HG03469 (cell line): ENCODE data around the gene TMEM221.

Source experiments
- ATAC-seq: cut with Tn5 transposase; IDR thresholded peaks from one replicate; pipeline ENCODE4 v1.9.1; 2021; ENCODE audit warnings: mild to moderate bottlenecking, moderate library complexity, moderate number of reproducible peaks; ENCODE audit not compliant: unreplicated experiment

Gene TMEM221

GRCh38 chr19:17406046-17406886 is 42.2 kb downstream of the TMEM221 start:
- ATAC-seq: peak; percentile 18

- ATAC-seq: peak; percentile 67
Observed at GRCh38 chr19:17405250-17406045, 43.0 kb downstream of the TMEM221 start, which contains the start of gene BST2. BST2 (minus strand) TSS chr19:17405630; CDS start chr19:17405575, 55 bp downstream.

GRCh38 chr19:17404621-17405249 is 43.7 kb downstream of the TMEM221 start:
- no peak for ATAC-seq

- ATAC-seq: no peak
Observed at GRCh38 chr19:17404015-17404414, 44.5 kb downstream of the TMEM221 start.

- no peak for ATAC-seq
Observed at GRCh38 chr19:17402982-17403855, 45.2 kb downstream of the TMEM221 start.

- ATAC-seq: no peak
Observed at GRCh38 chr19:17401628-17402027, 46.8 kb downstream of the TMEM221 start.

GRCh38 chr19:17398902-17399527 is 49.5 kb downstream of the TMEM221 start:
- no peak for ATAC-seq

GRCh38 chr19:17394891-17395415 is 53.5 kb downstream of the TMEM221 start:
- no peak for ATAC-seq

- ATAC-seq: no peak
Observed at GRCh38 chr19:17393914-17394313, 54.6 kb downstream of the TMEM221 start, which contains the start of gene CCDC194. CCDC194 (minus strand) TSS chr19:17394196; CDS start chr19:17394158, 38 bp downstream.

- no peak for ATAC-seq
Observed at GRCh38 chr19:17393002-17393401, 55.5 kb downstream of the TMEM221 start.

GRCh38 chr19:17391371-17392151 is 56.9 kb downstream of the TMEM221 start:
- ATAC-seq: no peak

- peak; percentile 52 for ATAC-seq
Observed at GRCh38 chr19:17390665-17391370, 57.6 kb downstream of the TMEM221 start.

GRCh38 chr19:17389957-17390664 is 58.4 kb downstream of the TMEM221 start:
- no peak for ATAC-seq

- ATAC-seq: no peak
Observed at GRCh38 chr19:17389288-17389687, 59.2 kb downstream of the TMEM221 start.

- no peak for ATAC-seq
Observed at GRCh38 chr19:17385878-17386611, 62.4 kb downstream of the TMEM221 start.
